SK-N-SH (cell line): ENCODE data around the gene RNF7. TPM values are rescaled to one million over a fixed set of nuclear protein-coding genes. Genes with fewer than 3 reads are reported as not detected.

ENCODE experiments used
- polyA plus RNA-seq, 3 experiments: library from polyadenylated mRNA; depleted of rRNA; stranded (reverse); fragments of >200 nt; gene quantifications; 2 replicates each; pipeline ENCODE4 v1.2.3, GENCODE V29; 2012
- small RNA-seq, 7 experiments: library from RNA; depleted of rRNA; stranded (forward); fragments of <200 nt; gene quantifications; one replicate each; pipeline ENCODE3, GENCODE V24; 2012

Gene RNF7
- polyA plus RNA-seq, 1 of the 3 experiments (the other 2 are of a cell fraction), result 77.1 TPM

Small RNAs within 50 kb of the gene (small RNA-seq; reads per million reads assigned to genes)
- gene AC112771.1, result 0 reads per million in 7 experiments

Other genes starting within 250 kb of the RNF7 start
- gene GRK7, start 25.1 kb downstream of the RNF7 start, polyA plus RNA-seq (2012; rRNA removed), result 0.03 TPM in 1 of 2 replicates, not detected in the other
- 74.6 and 86.3 TPM in 2 replicates for gene ATP1B3, start 138.3 kb downstream of the RNF7 start, polyA plus RNA-seq (2012; rRNA removed)